Measurements from ENCODE around the gene TGM1.

- TF ChIP-seq POLR2A (IDR thresholded peaks at IDR 0.05) (no peak), CTCF (IDR thresholded peaks at IDR 0.05) (no peak)
Measured at GRCh38 chr14:24298892-24299254, 35.9 kb upstream of the TGM1 start.

All from right lobe of liver (tissue), 4 donors.